GM23338 (cell line): ENCODE results near the gene TMC3. TPM values are rescaled to one million over a fixed set of nuclear protein-coding genes. Genes with fewer than 3 reads are reported as not detected.

ENCODE experiments used
- ATAC-seq: fragments of 200-7000 bp; cut with Tn5 transposase; 3 replicates; pipeline ENCODE4 v1.9.1; 2020
- DNase-seq: peaks from one replicate; pipeline ENCODE4 v3.0.0-alpha.2; 2015; ENCODE audit warnings: low spot score
- H2AFZ ChIP-seq: fragments of 200-600 bp; sonication (generic); 2 replicates; pipeline ENCODE4 v1.8.0; 2016; ENCODE audit warnings: antibody characterized with exemption, mild to moderate bottlenecking, moderate library complexity
- H3F3A ChIP-seq: fragments of 200-600 bp; sonication (generic); replicated peaks from 2 replicates; pipeline ENCODE4 v1.8.0; 2017; ENCODE audit warnings: antibody characterized with exemption, mixed run types, low read depth
- H3K27ac ChIP-seq: fragments of 200-600 bp; sonication (generic); 2 replicates; pipeline ENCODE4 v1.6.1; 2016; ENCODE audit warnings: low read depth
- H3K27me3 ChIP-seq: fragments of 200-600 bp; sonication (generic); 2 replicates; pipeline ENCODE4 v1.8.0; 2016; ENCODE audit warnings: mild to moderate bottlenecking, mixed run types, moderate library complexity; ENCODE audit not compliant: insufficient read depth
- H3K36me3 ChIP-seq: fragments of 200-600 bp; sonication (generic); 2 replicates; pipeline ENCODE4 v1.8.0; 2016; ENCODE audit warnings: mild to moderate bottlenecking; ENCODE audit not compliant: insufficient read depth
- H3K4me1 ChIP-seq: fragments of 200-600 bp; sonication (generic); 2 replicates; pipeline ENCODE4 v1.8.0; 2016; ENCODE audit warnings: mild to moderate bottlenecking, moderate library complexity; ENCODE audit not compliant: insufficient read depth
- H3K4me2 ChIP-seq: fragments of 200-600 bp; sonication (generic); 2 replicates; pipeline ENCODE4 v1.7.1; 2017; ENCODE audit warnings: mixed run types
- H3K4me3 ChIP-seq: fragments of 200-600 bp; sonication (generic); 2 replicates; pipeline ENCODE4 v1.6.1; 2016; ENCODE audit warnings: mixed run types
- H3K79me2 ChIP-seq: fragments of 200-600 bp; sonication (generic); replicated peaks from 2 replicates; pipeline ENCODE4 v1.8.0; 2017; ENCODE audit warnings: mild to moderate bottlenecking; ENCODE audit not compliant: insufficient read depth
- H3K9me2 ChIP-seq: fragments of 200-600 bp; sonication (generic); 2 replicates; pipeline ENCODE4 v1.8.0; 2017; ENCODE audit not compliant: insufficient read depth
- H4K20me1 ChIP-seq: fragments of 200-600 bp; sonication (generic); replicated peaks from 2 replicates; pipeline ENCODE4 v1.8.0; 2017; ENCODE audit warnings: mild to moderate bottlenecking; ENCODE audit not compliant: insufficient read depth
- H3K27ac Mint-ChIP-seq: 2 replicates; pipeline ENCODE4 v1.8.0; 2020; ENCODE audit warnings: inconsistent platforms, mild to moderate bottlenecking, moderate library complexity, mixed read lengths
- H3K27me3 Mint-ChIP-seq: 3 replicates; pipeline ENCODE4 v1.8.0; 2022; ENCODE audit warnings: low read depth, mild to moderate bottlenecking, moderate library complexity, mixed read lengths, inconsistent platforms; ENCODE audit not compliant: insufficient read depth, poor library complexity
- H3K36me3 Mint-ChIP-seq: 3 replicates; pipeline ENCODE4 v1.8.0; 2021; ENCODE audit warnings: low read depth, mild to moderate bottlenecking, inconsistent platforms, moderate library complexity, mixed read lengths
- H3K4me1 Mint-ChIP-seq: 3 replicates; pipeline ENCODE4 v1.8.0; 2020; ENCODE audit warnings: mild to moderate bottlenecking, inconsistent platforms, mixed read lengths
- H3K4me3 Mint-ChIP-seq: 3 replicates; pipeline ENCODE4 v1.8.0; 2021; ENCODE audit warnings: moderate library complexity, mild to moderate bottlenecking, inconsistent platforms, mixed read lengths
- H3K9me3 Mint-ChIP-seq: 3 replicates; pipeline ENCODE4 v1.8.0; 2020; ENCODE audit warnings: moderate library complexity, mild to moderate bottlenecking, inconsistent platforms, mixed read lengths
- CREB1 ChIP-seq: fragments of 250-450 bp; sonication (Bioruptor Pico); IDR thresholded peaks from 2 replicates; pipeline ENCODE4 v1.5.0; 2020; ENCODE audit warnings: low read depth, mild to moderate bottlenecking, moderate library complexity
- JUNB ChIP-seq: IDR thresholded peaks from one replicate; pipeline ENCODE4 v1.6.1; 2016; ENCODE audit warnings: antibody characterized with exemption; ENCODE audit not compliant: unreplicated experiment
- ZNF114 ChIP-seq: fragments of 250-450 bp; sonication (Bioruptor Pico); IDR thresholded peaks from 2 replicates; pipeline ENCODE4 v1.5.0; 2020; ENCODE audit warnings: mild to moderate bottlenecking, moderate library complexity
- polyA plus RNA-seq: library from polyadenylated mRNA; unstranded; fragments of >200 nt; fragmentation: Nextera tagmentation; extraction: Ambion mirVana; gene quantifications from 2 replicates; pipeline ENCODE4 v1.2.1, GENCODE V29; 2016
- total RNA-seq: library from RNA; depleted of rRNA; stranded (reverse); fragments of >200 nt; shearing (Covaris generic); gene quantifications from 2 replicates; pipeline ENCODE4 v1.2.3, GENCODE V29; 2014
- TF ChIP-seq, protein P1 (sequence below): IDR thresholded peaks from 2 replicates; pipeline ENCODE4 v1.6.1; 2016; ENCODE audit warnings: antibody characterized with exemption
- TF ChIP-seq, protein P2 (sequence below), 2 experiments: fragments of 200-600 bp in 1 of 2; sonication (generic) in 1 of 2; conservative IDR thresholded peaks; 2 replicates each; pipeline versions ENCODE4 v1.5.1 to v1.6.1; 2016 to 2017; ENCODE audit warnings: antibody characterized with exemption in 2 of 2, low read depth in 2 of 2, mild to moderate bottlenecking in 2 of 2, moderate library complexity in 1 of 2
- TF ChIP-seq, protein P3 (sequence below): IDR thresholded peaks from one replicate; pipeline ENCODE4 v1.6.1; 2018; ENCODE audit warnings: antibody characterized with exemption; ENCODE audit not compliant: unreplicated experiment

Gene TMC3
- total and polyA plus RNA-seq, 2 experiments from 2014 or later: 0.10 TPM; not detected in 1

DNA sequence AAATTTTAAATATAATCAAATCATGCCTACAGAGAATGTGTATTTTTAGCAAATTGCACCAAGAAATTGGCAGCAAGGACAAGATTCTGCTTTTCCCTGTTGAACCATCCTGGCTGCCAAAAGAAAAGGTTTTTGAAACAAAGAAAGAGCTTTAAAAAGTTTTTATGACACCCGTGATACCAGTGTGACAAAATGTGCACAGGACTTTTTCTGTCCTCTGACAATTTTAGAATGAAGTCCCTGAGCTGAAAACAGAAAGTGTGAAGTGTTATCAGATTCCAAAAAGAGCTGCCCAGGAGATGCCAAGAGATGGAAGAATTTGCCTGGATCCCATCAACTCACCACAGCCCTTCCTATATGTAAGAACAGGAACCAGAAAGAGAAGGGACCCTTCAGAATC is 33.2 kb upstream of the TMC3 start:
- DNase-seq (no peak), ATAC-seq (no peak)
- H3K4me2 ChIP-seq: no peak overlapping the region
- peaks cover 3% of the 10 kb centered on the region for H3K27me3 Mint-ChIP-seq
- no peaks in the 10 kb centered on the region for H3K4me1 ChIP-seq
- H3K4me3 Mint-ChIP-seq: no peak overlapping the region
- H3K27ac ChIP-seq: no peak overlapping the region
- H3K36me3 Mint-ChIP-seq: no peaks in the 10 kb centered on the region
- no peaks in the 10 kb centered on the region for H3F3A ChIP-seq
- no peaks in the 10 kb centered on the region for H3K79me2 ChIP-seq
- no peak overlapping the region for H2AFZ ChIP-seq
- no peak overlapping the region for H3K27ac Mint-ChIP-seq
- H3K4me1 Mint-ChIP-seq: peaks cover 4% of the 10 kb centered on the region
- H3K27me3 ChIP-seq: no peaks in the 10 kb centered on the region
- no peak overlapping the region for H3K4me3 ChIP-seq
- no peaks in the 10 kb centered on the region for H3K9me2 ChIP-seq
- H4K20me1 ChIP-seq: no peaks in the 10 kb centered on the region
- no peaks in the 10 kb centered on the region for H3K9me3 Mint-ChIP-seq
- TF ChIP-seq JUNB: no peak
- no peak for TF ChIP-seq ZNF114 (CRISPR knock-in tag)
- TF ChIP-seq, protein P1, sequence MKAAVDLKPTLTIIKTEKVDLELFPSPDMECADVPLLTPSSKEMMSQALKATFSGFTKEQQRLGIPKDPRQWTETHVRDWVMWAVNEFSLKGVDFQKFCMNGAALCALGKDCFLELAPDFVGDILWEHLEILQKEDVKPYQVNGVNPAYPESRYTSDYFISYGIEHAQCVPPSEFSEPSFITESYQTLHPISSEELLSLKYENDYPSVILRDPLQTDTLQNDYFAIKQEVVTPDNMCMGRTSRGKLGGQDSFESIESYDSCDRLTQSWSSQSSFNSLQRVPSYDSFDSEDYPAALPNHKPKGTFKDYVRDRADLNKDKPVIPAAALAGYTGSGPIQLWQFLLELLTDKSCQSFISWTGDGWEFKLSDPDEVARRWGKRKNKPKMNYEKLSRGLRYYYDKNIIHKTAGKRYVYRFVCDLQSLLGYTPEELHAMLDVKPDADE: no peak
- H3K36me3 ChIP-seq: no peaks in the 10 kb centered on the region

DNA sequence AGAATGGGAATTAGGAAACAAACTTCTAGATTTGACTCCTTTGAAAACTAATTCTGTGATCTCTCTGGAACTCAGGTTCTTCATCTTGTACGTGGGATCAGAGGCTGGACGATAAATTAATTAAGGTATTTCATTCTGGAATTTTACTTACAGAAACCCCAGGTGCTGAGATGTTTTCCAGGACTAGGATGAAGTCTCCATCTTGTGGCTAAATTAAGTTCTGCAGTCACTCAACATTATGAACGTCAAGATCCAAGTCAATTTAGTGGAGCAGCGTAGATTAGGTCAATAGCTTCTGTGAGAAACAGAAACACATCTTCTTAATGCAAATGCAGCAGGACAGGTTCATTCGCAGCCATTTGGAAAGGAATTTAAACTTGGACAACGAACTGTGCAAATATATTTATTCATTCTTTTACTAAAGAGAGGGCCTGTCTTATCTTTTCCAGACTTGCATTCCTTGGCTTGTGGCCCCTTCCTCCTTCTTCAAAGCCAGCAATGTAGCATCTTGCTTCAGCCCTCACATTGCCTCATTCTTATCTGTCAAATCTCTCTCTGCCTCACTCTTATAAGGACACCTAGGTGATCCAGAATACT is 26.7 kb upstream of the TMC3 start:
- H3K4me2 ChIP-seq: no peak overlapping the region
- no peaks in the 10 kb centered on the region for H3K36me3 ChIP-seq
- no peak overlapping the region for H2AFZ ChIP-seq
- Mint-ChIP-seq H3K36me3 (no peaks in the 10 kb centered on the region), H3K4me1 (no peaks in the 10 kb centered on the region), H3K27ac (no peak overlapping the region), H3K4me3 (no peak overlapping the region), H3K27me3 (peaks cover 1% of the 10 kb centered on the region), H3K9me3 (no peaks in the 10 kb centered on the region)
- H3K27ac ChIP-seq: no peak overlapping the region
- H3K9me2 ChIP-seq: no peaks in the 10 kb centered on the region
- H3F3A ChIP-seq: no peaks in the 10 kb centered on the region
- H3K79me2 ChIP-seq: no peaks in the 10 kb centered on the region
- peak; percentile 78 for DNase-seq
- peak; percentile 52; the same call in 2 of the 3 replicates for ATAC-seq
- H3K27me3 ChIP-seq: no peaks in the 10 kb centered on the region
- H3K4me1 ChIP-seq: no peaks in the 10 kb centered on the region
- no peaks in the 10 kb centered on the region for H4K20me1 ChIP-seq
- TF ChIP-seq, protein P2, sequence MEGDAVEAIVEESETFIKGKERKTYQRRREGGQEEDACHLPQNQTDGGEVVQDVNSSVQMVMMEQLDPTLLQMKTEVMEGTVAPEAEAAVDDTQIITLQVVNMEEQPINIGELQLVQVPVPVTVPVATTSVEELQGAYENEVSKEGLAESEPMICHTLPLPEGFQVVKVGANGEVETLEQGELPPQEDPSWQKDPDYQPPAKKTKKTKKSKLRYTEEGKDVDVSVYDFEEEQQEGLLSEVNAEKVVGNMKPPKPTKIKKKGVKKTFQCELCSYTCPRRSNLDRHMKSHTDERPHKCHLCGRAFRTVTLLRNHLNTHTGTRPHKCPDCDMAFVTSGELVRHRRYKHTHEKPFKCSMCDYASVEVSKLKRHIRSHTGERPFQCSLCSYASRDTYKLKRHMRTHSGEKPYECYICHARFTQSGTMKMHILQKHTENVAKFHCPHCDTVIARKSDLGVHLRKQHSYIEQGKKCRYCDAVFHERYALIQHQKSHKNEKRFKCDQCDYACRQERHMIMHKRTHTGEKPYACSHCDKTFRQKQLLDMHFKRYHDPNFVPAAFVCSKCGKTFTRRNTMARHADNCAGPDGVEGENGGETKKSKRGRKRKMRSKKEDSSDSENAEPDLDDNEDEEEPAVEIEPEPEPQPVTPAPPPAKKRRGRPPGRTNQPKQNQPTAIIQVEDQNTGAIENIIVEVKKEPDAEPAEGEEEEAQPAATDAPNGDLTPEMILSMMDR (conservative IDR thresholded peaks at IDR 0.05; ENCODE audit: low read depth in 2 of 2): peak; percentile 82 to 85
- TF ChIP-seq ZNF114 (CRISPR knock-in tag): no peak
- H3K4me3 ChIP-seq: no peak overlapping the region

DNA sequence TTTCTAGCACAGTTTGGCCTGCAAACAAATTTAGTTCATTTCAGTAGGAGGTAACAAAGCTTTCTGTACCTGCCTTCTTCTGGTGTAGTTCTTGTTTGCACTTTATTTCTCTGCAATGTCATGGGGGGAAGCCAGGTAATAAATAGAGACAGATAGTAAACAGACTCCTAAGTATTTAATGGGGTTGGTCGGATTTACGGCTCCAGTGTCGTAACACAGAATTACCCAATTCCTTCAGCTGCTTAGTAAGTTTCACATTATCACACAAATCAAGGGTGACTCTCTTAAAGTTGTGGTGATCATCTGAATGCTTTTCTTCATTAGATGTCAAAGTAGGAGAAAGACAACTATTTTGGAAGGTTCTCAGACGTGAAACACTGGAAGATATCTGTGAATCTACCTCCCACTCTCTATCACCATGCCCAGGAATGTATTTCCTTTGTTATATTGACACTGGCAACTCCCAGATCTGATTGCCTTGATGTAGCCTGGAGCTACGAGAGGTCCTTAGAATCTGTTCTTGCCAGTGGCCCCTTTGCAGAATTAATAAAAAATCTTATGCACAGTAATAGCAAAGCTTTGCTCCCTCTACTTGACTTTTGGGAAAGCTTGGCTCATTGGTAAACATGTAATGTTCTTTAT is 25.0 kb upstream of the TMC3 start:
- TF ChIP-seq, protein P1: no peak
- TF ChIP-seq, protein P3, sequence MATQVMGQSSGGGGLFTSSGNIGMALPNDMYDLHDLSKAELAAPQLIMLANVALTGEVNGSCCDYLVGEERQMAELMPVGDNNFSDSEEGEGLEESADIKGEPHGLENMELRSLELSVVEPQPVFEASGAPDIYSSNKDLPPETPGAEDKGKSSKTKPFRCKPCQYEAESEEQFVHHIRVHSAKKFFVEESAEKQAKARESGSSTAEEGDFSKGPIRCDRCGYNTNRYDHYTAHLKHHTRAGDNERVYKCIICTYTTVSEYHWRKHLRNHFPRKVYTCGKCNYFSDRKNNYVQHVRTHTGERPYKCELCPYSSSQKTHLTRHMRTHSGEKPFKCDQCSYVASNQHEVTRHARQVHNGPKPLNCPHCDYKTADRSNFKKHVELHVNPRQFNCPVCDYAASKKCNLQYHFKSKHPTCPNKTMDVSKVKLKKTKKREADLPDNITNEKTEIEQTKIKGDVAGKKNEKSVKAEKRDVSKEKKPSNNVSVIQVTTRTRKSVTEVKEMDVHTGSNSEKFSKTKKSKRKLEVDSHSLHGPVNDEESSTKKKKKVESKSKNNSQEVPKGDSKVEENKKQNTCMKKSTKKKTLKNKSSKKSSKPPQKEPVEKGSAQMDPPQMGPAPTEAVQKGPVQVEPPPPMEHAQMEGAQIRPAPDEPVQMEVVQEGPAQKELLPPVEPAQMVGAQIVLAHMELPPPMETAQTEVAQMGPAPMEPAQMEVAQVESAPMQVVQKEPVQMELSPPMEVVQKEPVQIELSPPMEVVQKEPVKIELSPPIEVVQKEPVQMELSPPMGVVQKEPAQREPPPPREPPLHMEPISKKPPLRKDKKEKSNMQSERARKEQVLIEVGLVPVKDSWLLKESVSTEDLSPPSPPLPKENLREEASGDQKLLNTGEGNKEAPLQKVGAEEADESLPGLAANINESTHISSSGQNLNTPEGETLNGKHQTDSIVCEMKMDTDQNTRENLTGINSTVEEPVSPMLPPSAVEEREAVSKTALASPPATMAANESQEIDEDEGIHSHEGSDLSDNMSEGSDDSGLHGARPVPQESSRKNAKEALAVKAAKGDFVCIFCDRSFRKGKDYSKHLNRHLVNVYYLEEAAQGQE: no peak
- TF ChIP-seq CREB1 (CRISPR knock-in tag): no peak
- no peak overlapping the region for H3K4me3 Mint-ChIP-seq
- no peaks in the 10 kb centered on the region for H3K4me1 Mint-ChIP-seq
- no peak overlapping the region for H3K27ac ChIP-seq
- no peaks in the 10 kb centered on the region for H3K9me3 Mint-ChIP-seq
- DNase-seq (no peak), ATAC-seq (no peak)
- no peak overlapping the region for H3K4me2 ChIP-seq
- no peaks in the 10 kb centered on the region for H3K4me1 ChIP-seq
- no peaks in the 10 kb centered on the region for H3K36me3 Mint-ChIP-seq
- no peak overlapping the region for H3K27ac Mint-ChIP-seq
- H3K27me3 Mint-ChIP-seq: peaks cover 1% of the 10 kb centered on the region
- no peak overlapping the region for H2AFZ ChIP-seq
- no peaks in the 10 kb centered on the region for H3K36me3 ChIP-seq
- no peaks in the 10 kb centered on the region for H3K9me2 ChIP-seq
- no peaks in the 10 kb centered on the region for H3F3A ChIP-seq
- H3K79me2 ChIP-seq: no peaks in the 10 kb centered on the region
- no peak overlapping the region for H3K4me3 ChIP-seq
- no peaks in the 10 kb centered on the region for H4K20me1 ChIP-seq
- no peaks in the 10 kb centered on the region for H3K27me3 ChIP-seq
